Measurements from ENCODE around the gene MRNIP. TPM values are rescaled to one million over a fixed set of nuclear protein-coding genes. Genes with fewer than 3 reads are reported as not detected.

The MRNIP gene
- total RNA-seq, 1 experiment from 2014 or later = 36.2 TPM

GRCh38 chr5:179906294-179906794, 47.7 kb upstream of the MRNIP start:
- ChIA-PET RAD21 (ENCODE audit: low non-redundant PET in 1 of 2, low total read pairs in 2 of 2, uncharacterized antibody in 2 of 2, unreplicated experiment in 2 of 2) (no interaction called here), CTCF (interaction anchor here (0.5 to 1.5 kb wide), 2 partner anchors 105 to 185 kb away, joined by 4 to 5 read pairs; no protein-coding TSS in a partner anchor), POLR2A (interaction anchor here (1.4 kb wide), 1 partner anchor 10 kb away, joined by 3 read pairs; no protein-coding TSS in a partner anchor)
- Histone ChIP-seq H2AFZ (ENCODE audit: low read depth, low read length, poor library complexity, severe bottlenecking) (no peak overlapping the region), H3K27ac (ENCODE audit: low read depth, low read length) (peak overlapping the region; percentile 77), H3K36me3 (ENCODE audit: control insufficient read depth in 1 of 2, insufficient read depth in 2 of 2, low read length in 2 of 2) (peaks cover 8 to 27% of the 10 kb centered on the region in 2 experiments), H4K20me1 (ENCODE audit: insufficient read depth) (peaks cover 4% of the 10 kb centered on the region; the same call in 1 of the 2 replicates), H3K4me2 (ENCODE audit: low read length) (peak overlapping the region; percentile 99), H3K9ac (ENCODE audit: low read length) (peak overlapping the region; percentile 80), H3K4me1 (ENCODE audit: control insufficient read depth in 1 of 2, insufficient read depth in 2 of 2, low read length in 2 of 2) (peaks cover 6 to 18% of the 10 kb centered on the region in 2 experiments; a peak in 3 of 4 replicates), H3K9me3 (ENCODE audit: control insufficient read depth in 1 of 2, insufficient read depth in 1 of 2, low read depth in 1 of 2, low read length in 2 of 2) (no peaks in the 10 kb centered on the region), H3K79me2 (ENCODE audit: insufficient read depth, low read length) (peaks cover 39% of the 10 kb centered on the region), H3K9me2 (ENCODE audit: insufficient read depth) (no peaks in the 10 kb centered on the region), H3K4me3 (replicated peaks in 1 of 2; ENCODE audit: low read depth in 1 of 2, low read length in 2 of 2) (peak overlapping the region; percentile 70 to 90), H3K27me3 (ENCODE audit: insufficient read depth, low read length) (no peaks in the 10 kb centered on the region)
- BruUV-seq (replicated peaks) = no TSS peak
- no peak for DNase-seq (ENCODE audit: low read depth, low spot score)
- intact Hi-C loops (cut with micrococcal nuclease) = loop anchor here (5.0 to 10.0 kb wide), 2 partner anchors 104 to 178 kb away; no protein-coding TSS in a partner anchor
- ATAC-seq = no peak
- TF ChIP-seq RAD21 (IDR thresholded peaks at IDR 0.05; ENCODE audit: low read depth) (no peak), SRF (IDR thresholded peaks at IDR 0.05; ENCODE audit: low read depth) (no peak), CEBPB (IDR thresholded peaks at IDR 0.05; ENCODE audit: low read depth) (no peak), EGR1 (IDR thresholded peaks at IDR 0.05; ENCODE audit: low read depth) (no peak), REST (IDR thresholded peaks at IDR 0.05; ENCODE audit: low read depth) (no peak), ZBTB33 (IDR thresholded peaks at IDR 0.05; ENCODE audit: extremely low read depth, insufficient replicate concordance, low read length) (no peak), ATF3 (IDR thresholded peaks at IDR 0.05) (no peak), EZH2phosphoT487 (IDR thresholded peaks at IDR 0.05; ENCODE audit: borderline replicate concordance) (no peak), POLR2AphosphoS5 (IDR thresholded peaks at IDR 0.05; ENCODE audit: low read depth, low read length) (no peak), POLR2A (IDR thresholded peaks at IDR 0.05; ENCODE audit: borderline replicate concordance, extremely low read depth, insufficient read depth, insufficient read length) (no peak), SP1 (IDR thresholded peaks at IDR 0.05; ENCODE audit: low read depth) (no peak), ZNF274 (IDR thresholded peaks at IDR 0.05; ENCODE audit: low read depth, low read length) (no peak), SIN3A (IDR thresholded peaks at IDR 0.05; ENCODE audit: low read depth) (no peak), JUND (IDR thresholded peaks at IDR 0.05) (no peak), YY1 (IDR thresholded peaks at IDR 0.05; ENCODE audit: extremely low read depth, insufficient replicate concordance, low read depth, low read length) (no peak), ELF1 (IDR thresholded peaks at IDR 0.05; ENCODE audit: borderline replicate concordance, low read depth) (no peak), FOSL1 (IDR thresholded peaks at IDR 0.05; ENCODE audit: low read depth) (no peak), TCF7L2 (IDR thresholded peaks at IDR 0.05; ENCODE audit: borderline replicate concordance, extremely low read depth, insufficient read depth, insufficient read length) (no peak)
